ENCODE data around the gene NELFB.

The NELFB gene

GRCh38 chr9:137223078-137223970 is 31.8 kb upstream of the NELFB start:
- DNase-seq = peak; percentile 98

GRCh38 chr9:137224830-137225694 is 30.1 kb upstream of the NELFB start, which contains the start of gene CYSRT1:
Gene CYSRT1, plus strand, starts transcription at chr9:137225174. Its CDS starts 448 bp downstream, at chr9:137225622.
- no peak for DNase-seq

- no peak for DNase-seq
Observed at GRCh38 chr9:137225699-137226331, 29.3 kb upstream of the NELFB start.

GRCh38 chr9:137226338-137227053 is 28.6 kb upstream of the NELFB start:
- no peak for DNase-seq

- peak; percentile 87 for DNase-seq
Observed at GRCh38 chr9:137227054-137227852, 27.9 kb upstream of the NELFB start, which contains the start of gene RNF224. Gene RNF224, plus strand, starts transcription at chr9:137227502. Its CDS starts 834 bp downstream, at chr9:137228336.

GRCh38 chr9:137227853-137228505 is 27.1 kb upstream of the NELFB start:
- no peak for DNase-seq

GRCh38 chr9:137228506-137228967 is 26.6 kb upstream of the NELFB start:
- no peak for DNase-seq

GRCh38 chr9:137228968-137229896 is 25.9 kb upstream of the NELFB start:
- DNase-seq = no peak

GRCh38 chr9:137229903-137230704 is 25.0 kb upstream of the NELFB start:
- DNase-seq = no peak

GRCh38 chr9:137230705-137231371 is 24.3 kb upstream of the NELFB start, which contains the start of gene SLC34A3:
Gene SLC34A3, plus strand, starts transcription at chr9:137230901. Its CDS starts 802 bp downstream, at chr9:137231703.
- no peak for DNase-seq

GRCh38 chr9:137231372-137232039 is 23.6 kb upstream of the NELFB start:
- DNase-seq = no peak

- no peak for DNase-seq
Observed at GRCh38 chr9:137232101-137232500, 23.0 kb upstream of the NELFB start.

GRCh38 chr9:137232510-137232909 is 22.6 kb upstream of the NELFB start:
- DNase-seq = no peak

- DNase-seq = no peak
Observed at GRCh38 chr9:137233143-137233980, 21.8 kb upstream of the NELFB start.

GRCh38 chr9:137234055-137234697 is 21.0 kb upstream of the NELFB start:
- no peak for DNase-seq
